HG03520 (cell line): Measurements from ENCODE around the gene SLC26A1.

Source experiments
- ATAC-seq: cut with Tn5 transposase; IDR thresholded peaks from one replicate; pipeline ENCODE4 v1.9.1; 2021; ENCODE audit warnings: mild to moderate bottlenecking, moderate library complexity; ENCODE audit not compliant: unreplicated experiment

The SLC26A1 gene, protein sequence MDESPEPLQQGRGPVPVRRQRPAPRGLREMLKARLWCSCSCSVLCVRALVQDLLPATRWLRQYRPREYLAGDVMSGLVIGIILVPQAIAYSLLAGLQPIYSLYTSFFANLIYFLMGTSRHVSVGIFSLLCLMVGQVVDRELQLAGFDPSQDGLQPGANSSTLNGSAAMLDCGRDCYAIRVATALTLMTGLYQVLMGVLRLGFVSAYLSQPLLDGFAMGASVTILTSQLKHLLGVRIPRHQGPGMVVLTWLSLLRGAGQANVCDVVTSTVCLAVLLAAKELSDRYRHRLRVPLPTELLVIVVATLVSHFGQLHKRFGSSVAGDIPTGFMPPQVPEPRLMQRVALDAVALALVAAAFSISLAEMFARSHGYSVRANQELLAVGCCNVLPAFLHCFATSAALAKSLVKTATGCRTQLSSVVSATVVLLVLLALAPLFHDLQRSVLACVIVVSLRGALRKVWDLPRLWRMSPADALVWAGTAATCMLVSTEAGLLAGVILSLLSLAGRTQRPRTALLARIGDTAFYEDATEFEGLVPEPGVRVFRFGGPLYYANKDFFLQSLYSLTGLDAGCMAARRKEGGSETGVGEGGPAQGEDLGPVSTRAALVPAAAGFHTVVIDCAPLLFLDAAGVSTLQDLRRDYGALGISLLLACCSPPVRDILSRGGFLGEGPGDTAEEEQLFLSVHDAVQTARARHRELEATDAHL

DNA sequence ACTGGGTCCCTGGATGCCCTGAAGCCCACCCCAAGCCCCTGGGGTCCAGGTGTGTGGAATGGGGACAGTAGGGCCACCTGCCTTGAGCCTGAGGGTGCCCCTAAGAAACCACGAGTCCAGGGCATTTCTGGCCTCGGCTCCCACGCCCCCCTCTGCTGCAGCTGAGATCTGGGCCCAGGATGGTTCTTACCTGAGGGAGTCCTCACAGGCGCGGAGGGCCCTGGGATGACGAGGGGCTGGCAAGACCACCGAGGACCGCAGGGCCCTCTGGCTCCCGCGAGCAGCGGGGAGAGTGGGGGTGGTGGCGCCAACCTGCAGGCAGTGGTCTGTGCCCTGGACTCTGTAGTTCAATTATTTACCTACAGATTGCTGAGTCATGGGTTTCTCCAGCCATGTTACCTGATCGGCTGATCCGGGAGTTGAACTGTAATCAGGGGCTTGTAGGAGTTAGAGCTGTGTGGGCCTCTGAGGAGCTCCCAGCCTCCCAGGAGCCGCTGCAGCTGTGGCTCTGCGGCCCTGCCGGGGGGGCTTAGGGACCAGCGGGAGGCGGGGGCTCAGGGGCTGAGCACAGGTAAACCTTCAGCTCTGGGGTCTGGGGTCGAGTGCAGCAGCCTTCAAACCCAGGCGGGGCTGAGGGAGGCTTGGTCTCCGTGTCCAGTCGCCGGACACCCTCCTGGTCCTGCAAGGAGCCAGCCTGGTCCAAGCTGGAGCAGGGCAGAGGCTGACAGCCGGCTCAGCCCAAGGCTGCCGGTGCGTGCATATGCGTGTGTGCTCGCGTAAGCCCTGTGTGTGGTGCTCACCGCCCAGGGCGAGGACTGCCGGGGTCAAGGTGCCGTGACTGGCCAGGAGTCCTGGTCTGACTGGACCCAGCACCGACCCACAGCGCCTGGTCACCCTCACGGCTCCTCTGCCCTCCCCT, at the start of gene SLC26A1:
SLC26A1 (minus strand) TSS at position 294 of the 919 bp plus-strand sequence. CDS start 1,701 bp downstream, outside the sequence.
- no peak for ATAC-seq

DNA sequence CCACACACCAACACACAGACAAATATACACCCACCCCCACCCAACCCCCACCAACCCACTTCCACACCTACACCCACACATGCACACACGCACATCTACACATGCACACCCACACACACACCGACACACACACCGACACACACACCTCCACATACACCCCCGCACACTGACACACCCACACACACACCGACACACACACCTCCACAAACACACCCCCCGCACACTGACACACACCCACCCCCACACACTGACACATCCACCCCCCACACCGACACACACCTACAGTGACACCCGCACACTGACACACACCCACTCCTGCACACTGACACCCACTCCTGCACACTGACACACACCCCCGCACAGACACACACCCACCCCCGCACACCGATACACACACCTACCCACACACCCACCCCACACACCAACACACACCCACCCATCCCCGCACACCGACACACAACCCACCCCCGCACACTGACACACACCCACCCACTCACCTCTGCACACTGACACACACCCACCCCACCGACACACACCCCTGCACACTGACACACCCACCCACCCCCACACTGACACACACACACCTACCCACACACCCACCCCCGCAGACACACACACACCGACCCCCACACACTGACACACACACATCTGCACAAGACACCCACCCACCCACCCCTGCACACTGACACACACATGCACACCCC, 49.3 kb upstream of the SLC26A1 start:
- no peak for ATAC-seq

DNA sequence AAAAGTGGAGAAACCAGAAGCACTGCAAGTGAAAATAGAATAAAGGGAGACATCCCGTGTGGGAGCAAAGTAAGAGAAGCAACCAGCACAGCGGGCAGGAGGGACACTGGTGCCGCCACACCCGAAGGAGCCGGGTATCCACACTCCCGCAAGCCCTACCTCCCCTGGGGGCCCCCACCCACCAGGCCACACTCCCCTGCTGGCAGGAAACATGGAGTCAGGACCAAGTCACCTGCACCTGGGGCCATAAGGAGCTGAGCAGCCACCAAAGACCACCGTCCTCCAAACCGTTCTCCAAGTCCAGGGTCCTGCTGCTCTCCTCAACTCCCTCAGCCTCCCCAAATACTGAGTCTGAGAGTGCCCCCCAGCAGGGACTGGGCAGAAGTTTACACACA, 48.7 kb upstream of the SLC26A1 start:
- no peak for ATAC-seq

DNA sequence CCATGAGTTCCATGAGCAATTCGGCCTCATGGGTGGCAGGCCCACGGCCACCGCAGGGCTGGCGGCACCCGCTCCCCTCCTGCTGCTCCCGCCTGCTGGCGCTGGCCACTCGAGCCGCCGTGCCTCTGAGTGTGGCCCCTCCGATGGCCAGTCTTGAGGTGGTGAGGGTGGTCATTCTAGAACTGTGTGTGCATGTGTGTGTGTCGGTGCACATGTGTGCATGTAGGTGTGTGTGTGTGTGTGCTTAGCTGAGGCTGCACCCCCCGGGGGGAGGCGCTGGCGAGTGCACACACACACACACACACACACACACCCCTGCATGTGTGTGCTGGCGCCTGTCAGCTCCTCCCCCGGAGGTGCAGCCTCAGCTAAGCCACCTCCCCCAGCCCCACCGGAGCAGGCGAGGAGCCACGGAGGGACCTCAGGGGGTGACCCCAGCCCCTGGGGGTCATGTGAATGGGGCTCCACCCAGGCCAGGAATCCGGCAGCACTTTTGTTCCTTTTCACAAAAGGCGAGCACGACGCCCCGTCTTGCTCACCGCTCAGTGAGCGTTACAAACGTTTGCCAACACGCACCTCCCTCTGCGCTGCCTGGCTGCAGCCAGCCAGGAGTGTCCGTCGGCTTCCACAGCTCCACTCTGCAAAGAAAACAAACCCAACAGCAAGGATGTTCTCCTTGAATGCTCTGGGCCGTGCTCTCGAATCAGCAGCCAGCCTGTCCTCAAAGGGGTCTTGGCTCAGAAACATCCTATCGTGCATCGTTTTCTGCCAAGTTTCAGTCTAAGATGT, 48.1 kb upstream of the SLC26A1 start:
- ATAC-seq: no peak

DNA sequence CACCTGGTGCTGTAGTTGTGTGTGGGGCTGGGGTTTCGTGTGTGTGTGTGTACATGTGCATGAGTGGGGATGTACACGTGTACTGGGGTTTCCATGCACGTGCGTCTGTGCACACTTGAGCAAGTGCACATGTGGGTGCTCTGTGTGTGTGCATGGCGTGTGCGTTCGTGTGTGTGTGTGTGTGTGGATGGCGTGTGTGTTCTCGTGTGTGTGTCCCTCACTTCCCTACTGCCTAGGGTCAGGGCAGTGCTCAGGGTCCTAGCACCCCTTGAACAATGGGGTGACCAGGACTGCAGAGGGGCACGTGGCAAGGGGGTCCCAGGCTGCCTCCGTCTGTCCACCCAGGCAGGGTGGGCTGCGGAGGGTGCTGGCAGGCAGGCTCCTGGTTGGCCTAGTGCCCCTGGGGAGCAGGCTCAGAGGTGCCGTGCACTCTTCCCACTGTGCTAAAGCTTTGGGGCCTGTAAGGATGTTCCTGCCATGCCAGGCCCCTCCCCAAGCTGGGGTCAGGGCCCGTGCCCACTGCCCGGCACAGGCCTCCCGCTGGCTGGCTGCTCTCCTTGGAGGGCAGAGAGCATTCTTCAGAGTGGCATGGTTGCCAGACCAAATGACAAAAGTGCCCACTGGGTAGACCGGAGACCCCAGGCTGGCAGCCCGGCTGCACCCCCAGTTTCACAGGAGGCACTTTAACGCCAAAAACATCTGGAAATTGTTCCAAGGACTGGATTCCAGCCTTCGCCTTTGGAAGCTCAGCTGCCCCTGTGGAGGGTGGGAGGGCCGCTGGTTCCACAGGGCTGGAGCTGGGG, 47.3 kb upstream of the SLC26A1 start:
- no peak for ATAC-seq

DNA sequence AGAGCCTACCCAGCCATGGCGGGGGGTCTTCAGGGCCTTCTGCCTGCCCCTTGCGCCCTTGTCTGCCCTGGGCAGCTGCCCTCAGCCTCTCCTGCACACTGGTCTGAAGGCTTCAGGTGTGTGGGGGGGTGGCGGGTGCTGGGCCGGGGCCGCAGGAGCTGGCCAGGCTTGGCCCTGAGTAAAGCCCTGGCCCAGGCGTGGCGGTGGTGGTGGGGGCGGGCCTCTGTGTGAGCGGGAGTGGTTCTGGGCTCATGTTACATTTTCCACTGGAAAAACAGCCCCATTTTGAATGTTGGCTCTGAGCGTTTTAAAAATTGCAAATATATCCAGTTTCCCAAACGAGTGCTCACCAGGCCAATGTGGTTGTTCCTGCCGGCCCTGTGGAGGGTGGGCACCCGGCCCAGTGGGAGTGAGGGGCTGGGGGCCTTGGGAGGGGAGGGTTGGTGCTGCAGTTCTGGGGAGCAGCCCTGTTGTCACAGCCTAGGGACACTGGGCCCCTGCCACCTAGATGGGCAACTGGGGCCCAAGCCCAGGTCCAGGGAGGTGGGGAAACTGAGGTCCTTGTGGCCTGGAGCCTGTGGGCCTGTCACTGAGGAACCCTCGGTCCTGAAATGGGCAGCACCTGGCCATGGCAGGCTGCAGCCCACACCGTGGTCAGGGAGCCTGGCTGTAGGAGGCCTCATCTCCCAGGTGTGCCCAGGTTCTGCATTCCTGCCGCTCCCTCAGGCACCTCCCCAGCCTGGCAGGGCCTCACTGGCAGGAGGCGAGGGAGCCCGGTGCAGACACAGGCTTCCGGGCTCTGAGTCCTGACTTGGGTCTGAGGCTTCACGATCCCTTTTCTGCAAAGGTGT, 46.5 kb upstream of the SLC26A1 start:
- no peak for ATAC-seq

DNA sequence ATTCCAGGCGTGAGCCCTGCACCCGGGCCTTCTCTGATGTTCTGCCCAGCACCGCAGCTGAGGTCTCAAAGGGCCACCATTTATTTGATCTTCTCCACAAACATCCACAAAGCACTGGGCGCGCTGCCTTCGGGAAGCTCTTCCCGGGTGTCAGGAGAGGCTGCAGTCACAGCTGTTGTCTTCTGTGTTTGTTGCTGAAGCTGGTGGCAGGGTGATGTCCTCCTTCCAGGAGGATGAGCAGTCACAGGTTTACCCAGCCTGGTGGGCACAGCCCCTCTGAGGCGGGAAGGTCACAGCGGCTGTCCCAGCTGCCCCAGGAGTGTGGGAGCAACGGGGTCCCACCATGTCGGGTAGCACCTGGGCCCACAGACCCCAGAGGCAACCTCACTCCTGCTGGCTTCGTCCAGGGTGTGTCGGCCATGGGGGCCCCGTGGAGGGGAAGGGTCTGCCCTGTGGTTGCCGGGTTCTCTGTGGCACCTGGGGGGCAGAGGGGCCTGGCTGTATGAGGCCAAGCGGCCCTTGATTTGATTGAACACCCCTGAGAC, 45.8 kb upstream of the SLC26A1 start:
- no peak for ATAC-seq

DNA sequence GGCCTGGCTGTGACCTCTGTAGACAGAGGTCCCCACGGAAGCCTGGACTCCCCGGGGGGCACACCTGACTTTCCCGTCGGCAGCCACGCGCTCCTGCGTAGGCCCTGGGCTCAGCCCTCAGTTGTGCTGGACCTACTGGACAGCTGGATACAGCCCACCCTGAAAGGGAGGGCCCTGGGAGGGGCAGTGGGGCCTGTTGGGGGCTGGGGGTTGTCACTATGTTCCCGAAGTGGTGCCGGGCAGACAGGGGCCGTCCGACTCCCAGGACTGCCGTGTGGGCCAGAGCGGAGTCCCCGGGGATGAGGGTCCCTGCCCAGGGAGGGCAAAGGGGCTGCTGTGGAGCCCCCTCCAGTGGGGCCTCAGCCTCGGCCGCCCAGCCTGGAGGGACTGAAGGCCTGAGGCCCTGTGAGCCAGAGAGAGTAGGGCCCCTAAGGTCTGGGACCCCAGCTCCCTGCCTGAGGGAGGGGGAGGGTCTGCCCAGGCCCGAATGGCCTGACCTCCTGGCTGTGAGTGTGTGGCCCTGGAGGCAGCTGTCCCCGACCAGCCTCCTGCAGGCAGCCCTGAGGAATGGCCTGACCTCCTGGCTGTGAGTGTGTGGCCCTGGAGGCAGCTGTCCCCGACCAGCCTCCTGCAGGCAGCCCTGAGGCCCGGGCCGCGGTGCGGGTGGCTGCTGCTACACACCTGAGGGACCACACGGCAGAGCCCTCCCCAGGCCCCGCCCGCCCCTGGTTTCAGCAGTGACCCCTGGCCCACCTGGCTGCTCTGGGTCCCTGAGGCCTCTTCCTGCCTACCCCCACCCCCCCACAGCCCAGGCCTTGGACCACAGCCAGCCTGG, 44.0 kb upstream of the SLC26A1 start:
- ATAC-seq: no peak

DNA sequence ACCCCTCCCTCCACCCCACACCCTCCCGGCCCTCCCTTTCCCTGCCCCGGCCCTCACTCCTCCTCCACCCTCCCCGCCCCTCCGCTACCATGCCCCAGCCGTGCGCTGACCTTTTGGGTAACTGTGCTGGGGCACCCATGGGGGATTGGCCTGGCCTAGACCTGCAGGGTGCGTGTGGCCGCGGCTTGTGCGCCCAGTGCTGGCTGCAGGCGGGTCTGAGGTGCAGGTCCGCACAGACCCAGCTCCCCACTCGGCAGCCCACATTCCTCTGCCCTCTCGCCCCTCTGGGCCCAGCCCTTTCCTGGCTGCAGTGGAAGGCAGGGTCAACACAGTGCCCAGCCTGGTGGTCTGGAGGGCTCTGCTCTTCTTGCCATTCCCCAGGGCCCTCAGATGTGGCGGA, 42.9 kb upstream of the SLC26A1 start:
- ATAC-seq: no peak

DNA sequence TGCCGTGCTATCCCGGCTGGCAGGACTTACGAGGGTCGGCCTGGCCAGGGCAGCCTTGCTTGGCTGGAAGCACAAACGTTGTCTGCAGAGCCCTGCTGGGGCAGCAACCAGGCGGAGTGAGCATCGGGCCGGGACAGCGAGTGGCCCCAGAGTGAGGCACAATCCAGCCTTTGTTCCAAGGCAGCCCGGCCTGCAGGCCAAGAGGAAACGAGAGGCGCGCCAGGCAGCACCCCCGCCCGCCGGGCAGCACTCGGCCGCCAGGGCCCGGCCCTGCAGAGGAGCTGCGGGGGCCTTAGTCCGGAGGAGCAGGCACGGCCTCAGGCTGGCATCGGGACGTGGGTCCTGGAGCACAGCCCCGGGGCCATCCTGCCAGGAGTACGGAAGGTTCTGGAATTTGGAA, 42.3 kb upstream of the SLC26A1 start:
- ATAC-seq: no peak

DNA sequence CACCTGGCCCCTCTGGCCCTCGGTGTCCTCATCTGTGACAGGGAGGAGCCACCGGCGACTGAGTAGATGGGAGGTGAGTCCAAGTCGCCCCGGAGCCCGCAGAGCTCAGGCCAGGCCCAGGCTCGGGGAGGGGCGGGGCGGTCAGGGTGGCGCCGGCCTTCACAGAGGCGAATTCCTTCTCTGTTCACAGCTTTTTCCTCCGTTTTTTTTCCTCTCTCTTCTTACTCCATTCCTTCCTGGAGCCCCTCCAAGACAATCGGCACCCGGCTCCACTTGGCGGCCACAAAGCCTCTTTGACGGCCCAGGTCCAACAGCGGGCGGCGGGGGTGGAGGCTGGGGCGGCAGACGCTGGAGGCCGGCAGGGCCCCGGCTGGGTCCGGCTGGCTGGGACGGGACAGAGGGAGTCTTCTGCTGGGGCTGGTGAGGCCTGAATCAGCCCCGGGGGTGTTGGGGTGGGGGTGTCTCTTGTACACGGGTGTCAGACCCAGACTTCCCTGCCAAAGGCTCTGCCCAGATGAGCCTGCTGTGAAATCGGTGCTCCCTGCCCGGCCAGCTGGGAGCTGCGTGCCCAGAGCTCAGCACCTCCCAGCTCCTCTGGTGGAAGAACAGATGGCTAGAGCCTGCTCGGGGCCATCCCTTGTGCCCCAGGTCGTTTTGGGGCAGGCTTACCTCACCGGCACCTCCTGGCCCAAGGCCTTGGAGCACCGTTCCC, 40.8 kb upstream of the SLC26A1 start:
- no peak for ATAC-seq

DNA sequence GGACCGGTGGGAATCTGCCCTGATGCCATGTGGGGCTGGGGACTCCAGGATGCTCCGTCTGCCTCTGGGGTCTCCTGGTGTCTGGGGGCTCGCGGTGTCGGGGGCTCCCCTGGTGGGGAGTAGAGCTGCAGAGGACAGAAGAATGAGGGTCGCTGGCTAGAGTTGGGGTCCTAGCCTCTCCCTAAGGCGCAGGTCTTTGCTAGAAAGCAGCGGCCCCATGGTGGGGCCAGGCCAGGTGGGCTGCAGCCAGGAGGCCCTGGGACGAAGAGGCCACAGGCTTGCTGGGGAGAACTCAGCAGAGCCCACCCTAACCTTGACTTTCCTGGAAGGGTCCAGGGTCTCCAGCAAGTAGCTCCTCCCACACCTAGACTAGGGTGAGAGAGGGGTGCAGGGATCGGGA, 39.7 kb upstream of the SLC26A1 start:
- ATAC-seq: no peak

DNA sequence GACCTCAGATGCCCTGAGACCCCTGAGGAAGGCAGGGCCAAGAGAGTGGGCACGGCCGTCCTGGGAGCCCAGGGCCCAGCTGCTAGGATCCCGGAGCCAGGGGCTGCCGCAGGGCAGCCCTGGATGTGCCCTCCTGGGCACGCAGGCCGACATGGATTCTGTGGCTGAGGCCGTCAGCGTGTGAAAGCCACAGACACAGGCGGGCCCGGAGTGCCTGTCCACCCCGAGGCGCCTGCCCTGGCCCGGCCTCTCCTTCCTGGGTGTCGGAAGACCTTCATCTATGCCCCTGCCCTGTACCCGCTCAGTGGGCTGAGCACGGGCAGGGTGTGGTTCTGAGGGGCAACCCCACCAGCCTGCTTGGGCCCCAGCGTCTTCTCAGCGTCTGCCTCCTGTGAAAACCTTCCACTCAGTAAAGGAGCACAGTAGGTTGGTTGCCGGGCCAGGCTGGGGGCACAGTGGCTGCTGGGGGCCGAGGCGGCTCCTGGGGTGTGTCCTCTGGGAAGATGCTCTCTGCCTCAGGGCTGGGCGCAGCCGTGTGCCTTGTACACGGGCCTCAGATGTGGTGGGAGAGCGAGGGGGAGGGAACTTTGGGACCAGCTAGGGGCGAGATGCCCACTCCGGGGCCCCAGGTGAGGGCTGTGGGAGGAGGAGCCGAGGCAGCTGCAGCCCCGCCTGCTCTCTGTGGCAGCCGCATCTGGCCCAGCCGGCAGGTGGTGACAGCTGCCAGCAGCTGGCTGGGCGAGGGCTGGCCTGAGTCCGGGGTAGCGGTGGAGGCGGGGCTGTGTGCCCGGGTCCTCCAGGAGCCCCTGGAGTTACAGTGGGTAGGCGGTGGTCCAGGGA, 39.0 kb upstream of the SLC26A1 start:
- no peak for ATAC-seq

DNA sequence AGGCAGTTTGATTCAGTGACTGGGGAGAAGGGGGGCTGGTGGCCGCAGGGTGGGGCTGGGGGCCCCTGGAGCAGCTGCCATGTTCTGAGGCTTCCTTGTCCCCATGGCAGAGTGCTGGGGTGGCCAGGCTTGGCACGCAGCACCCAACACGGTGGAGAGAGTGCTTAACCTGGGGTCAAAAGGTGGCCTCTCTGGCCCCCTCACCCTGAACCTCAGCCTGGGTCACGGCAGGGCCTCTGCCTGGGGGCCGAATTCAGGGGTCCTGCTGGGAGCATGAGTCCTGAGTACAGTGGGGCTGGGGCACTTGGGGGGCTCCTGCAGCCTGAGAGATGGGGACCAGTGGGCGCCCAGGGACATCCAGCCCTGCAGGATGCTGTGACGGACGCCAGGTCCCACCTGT, 38.1 kb upstream of the SLC26A1 start:
- ATAC-seq: no peak

DNA sequence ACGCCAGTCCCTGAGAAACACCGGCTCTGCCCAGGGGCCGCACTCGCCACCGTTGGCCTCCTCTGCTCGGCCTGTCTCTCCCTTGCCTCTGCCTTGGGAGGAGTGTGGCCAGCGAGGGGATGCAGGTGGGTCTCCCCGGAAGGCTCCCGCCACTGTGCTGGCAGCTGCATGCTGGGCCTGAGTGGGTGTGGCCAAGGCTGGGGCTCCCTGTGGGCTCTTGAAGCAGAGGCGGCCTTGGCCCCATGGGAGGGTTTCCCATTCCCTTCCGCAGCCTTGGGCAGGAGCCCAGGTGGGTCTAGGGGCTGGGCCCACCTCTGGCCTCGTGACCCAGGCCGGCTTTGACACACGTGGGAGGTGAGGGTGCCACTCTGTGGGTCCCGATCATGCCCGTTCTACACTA, 37.4 kb upstream of the SLC26A1 start:
- no peak for ATAC-seq

DNA sequence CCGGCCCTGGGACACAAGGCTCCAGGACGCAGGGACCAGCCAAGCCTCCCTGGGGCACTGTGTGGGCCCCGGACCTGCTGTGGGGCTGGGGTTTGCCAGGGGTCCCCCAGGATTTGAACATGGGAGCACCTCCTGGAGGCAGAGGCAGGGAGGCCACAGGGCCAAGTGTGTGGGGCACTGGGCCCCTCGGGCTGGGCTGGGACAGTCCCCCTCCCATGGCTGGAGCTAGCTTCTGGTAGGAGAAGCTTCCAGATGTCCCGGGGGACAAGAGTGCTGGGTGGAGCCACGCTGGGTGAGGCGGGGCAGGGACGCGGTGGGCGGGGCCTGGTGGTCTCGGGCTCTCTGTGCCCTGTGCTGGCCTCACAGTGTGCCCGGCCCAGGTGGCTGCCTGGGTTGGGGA, 36.8 kb upstream of the SLC26A1 start:
- no peak for ATAC-seq
